GM10248 (cell line): ENCODE measurements around the gene LHFPL3.
A peak's percentile ranks its signal among the peaks of the same experiment; 100 is the strongest.

ENCODE experiments used
- CTCF ChIA-PET: fragments of 300-600 bp; sonication (Branson Sonifier 250); formaldehyde crosslinking; extraction: SDS; loops from one replicate; lab custom pipeline; 2021; ENCODE audit warnings: antibody characterized with exemption; lab: Yijun Ruan, JAX
- POLR2A ChIA-PET: fragments of 350-650 bp; sonication (Branson Sonifier 250); formaldehyde crosslinking; extraction: SDS; loops from one replicate; lab custom pipeline; 2020; ENCODE audit warnings: antibody characterized with exemption; lab: Yijun Ruan, JAX
- DNase-seq: peaks from one replicate; pipeline ENCODE4 v3.0.0; 2012; ENCODE audit errors: extremely low spot score
- CTCF ChIP-seq: IDR thresholded peaks from 2 replicates; pipeline ENCODE4 v1.5.1; 2012; ENCODE audit warnings: mild to moderate bottlenecking, low read depth; ENCODE audit errors: extremely low read depth, missing control alignments, control extremely low read depth

The LHFPL3 gene

GRCh38 chr7:104839842-104840241, 511.4 kb downstream of the LHFPL3 start:
- ChIA-PET POLR2A (no interaction called here), CTCF (interaction anchor here (1.3 kb wide), 1 partner anchor 9 kb away, joined by 4 read pairs; no protein-coding TSS in a partner anchor)
- TF ChIP-seq CTCF: no peak
- no peak for DNase-seq

DNA sequence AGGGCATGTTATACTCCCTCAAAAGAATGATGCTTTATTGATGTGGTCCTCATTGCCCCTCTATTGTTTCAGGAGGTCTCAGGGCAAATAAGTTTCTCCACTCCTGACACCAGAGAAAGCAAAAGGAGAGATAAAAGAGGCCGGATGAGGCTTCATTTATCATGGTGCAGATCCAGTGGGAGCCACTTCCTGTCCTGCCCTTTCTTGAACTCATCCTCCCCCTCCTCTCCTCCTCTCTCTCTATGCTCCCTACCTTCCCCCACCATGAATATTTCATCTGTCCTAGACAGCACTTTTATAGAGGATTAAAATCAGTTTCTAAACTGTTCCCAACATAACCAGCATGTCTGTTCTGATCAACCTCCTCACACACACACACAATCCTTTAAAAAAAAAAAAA, 513.4 kb downstream of the LHFPL3 start:
- TF ChIP-seq CTCF: no peak
- CTCF ChIA-PET: no interaction called here
- POLR2A ChIA-PET: no interaction called here
- DNase-seq: no peak

- DNase-seq: no peak
- CTCF ChIA-PET: interaction anchor here (1.0 to 1.2 kb wide), 2 partner anchors 18 to 611 kb away, joined by 3 read pairs; no protein-coding TSS in a partner anchor
- POLR2A ChIA-PET: no interaction called here
- TF ChIP-seq CTCF: no peak
Measured at GRCh38 chr7:104843198-104843597, 514.8 kb downstream of the LHFPL3 start.

DNA sequence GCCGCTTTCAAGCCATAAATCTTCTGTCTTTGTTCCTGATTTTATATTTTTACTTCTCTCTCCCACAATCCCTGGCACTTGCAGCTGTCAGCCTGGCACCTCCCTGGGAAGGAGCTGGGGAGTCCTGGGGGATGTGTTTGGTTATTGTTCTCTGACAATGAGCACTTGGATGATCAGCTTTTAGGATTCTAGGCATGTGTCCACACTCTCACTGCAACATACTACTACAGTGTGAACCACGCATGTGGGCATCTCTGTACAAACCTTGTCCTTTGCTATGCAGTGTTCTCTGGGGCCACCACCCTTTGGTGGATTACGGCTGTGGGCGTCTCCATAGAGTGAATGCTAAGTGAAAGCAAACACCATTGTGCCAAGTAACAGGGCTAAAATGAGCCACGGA, 517.2 kb downstream of the LHFPL3 start:
- POLR2A ChIA-PET: no interaction called here
- CTCF ChIA-PET: interaction anchor here (1.4 to 4.4 kb wide), 2 partner anchors 8 to 614 kb away, joined by 4 to 45 read pairs; no protein-coding TSS in a partner anchor
- no peak for DNase-seq
- TF ChIP-seq CTCF: no peak

- CTCF ChIA-PET: interaction anchor here (0.6 to 4.4 kb wide), 12 partner anchors 9 to 903 kb away, joined by 3 to 45 read pairs (median 5); no protein-coding TSS in a partner anchor
- POLR2A ChIA-PET: no interaction called here
- no peak for TF ChIP-seq CTCF
- no peak for DNase-seq
Measured at GRCh38 chr7:104846731-104847130, 518.3 kb downstream of the LHFPL3 start.

- TF ChIP-seq CTCF: peak; percentile 97
- POLR2A ChIA-PET: interaction anchor here (0.7 kb wide), 1 partner anchor 650 kb away, joined by 3 read pairs; no protein-coding TSS in a partner anchor
- CTCF ChIA-PET: interaction anchor here (0.6 to 4.4 kb wide), 35 partner anchors 8 to 1275 kb away, joined by 3 to 45 read pairs (median 4); no protein-coding TSS in a partner anchor
- DNase-seq: peak; percentile 55
Measured at GRCh38 chr7:104848138-104848990, 520.0 kb downstream of the LHFPL3 start.
